HG03432 (cell line): ENCODE measurements around the gene DLEC1.
"Not testable (repeated sequence)": the region's sequence is repeated elsewhere in the genome, so short reads cannot be mapped to it uniquely, and the experiment has no call there.

Source experiments
- ATAC-seq: cut with Tn5 transposase; IDR thresholded peaks from one replicate; pipeline ENCODE4 v1.9.1; 2021; ENCODE audit warnings: mild to moderate bottlenecking, moderate library complexity; ENCODE audit not compliant: unreplicated experiment

Gene DLEC1

DNA sequence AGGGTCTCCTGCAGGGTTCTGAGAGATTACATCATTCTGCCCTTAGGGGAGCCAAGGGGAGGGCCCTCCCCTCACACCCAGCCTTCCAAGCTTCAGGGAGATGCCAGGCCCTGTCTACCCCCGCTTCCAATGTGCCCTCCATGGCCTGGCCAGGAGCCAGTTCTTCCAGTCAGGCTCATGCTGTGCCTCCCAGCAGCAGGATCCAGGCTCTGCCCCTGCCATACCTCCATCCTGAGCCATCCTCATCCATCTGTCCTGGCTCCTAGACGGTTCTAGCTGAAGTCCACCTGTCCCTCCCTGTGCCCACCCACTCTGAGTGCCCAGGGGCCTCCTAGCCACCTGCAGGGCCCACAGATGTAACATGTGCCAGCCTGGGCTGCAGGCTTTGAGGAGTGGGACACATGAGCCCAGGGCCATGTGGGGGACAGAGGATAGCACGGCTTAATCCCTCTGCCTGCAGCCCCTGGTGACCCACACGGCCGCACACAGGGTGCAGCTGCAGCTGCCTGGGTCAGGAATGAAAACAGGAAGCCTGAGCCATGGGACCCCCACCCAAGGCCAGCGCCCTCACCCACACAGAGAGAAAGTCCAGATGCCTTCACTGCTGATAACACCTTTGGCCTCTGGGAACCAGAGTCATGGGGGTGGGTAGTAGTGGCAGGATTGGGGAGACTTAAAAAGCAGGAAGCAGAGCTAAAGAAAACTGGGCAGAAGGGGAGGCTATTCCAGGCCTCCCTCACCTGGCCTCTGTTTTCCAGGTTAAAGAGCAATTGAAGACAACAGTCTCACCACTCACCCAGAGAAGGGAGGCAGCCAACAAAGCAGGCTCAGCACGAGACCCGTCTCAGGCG is 21.3 kb upstream of the DLEC1 start:
- no peak for ATAC-seq

DNA sequence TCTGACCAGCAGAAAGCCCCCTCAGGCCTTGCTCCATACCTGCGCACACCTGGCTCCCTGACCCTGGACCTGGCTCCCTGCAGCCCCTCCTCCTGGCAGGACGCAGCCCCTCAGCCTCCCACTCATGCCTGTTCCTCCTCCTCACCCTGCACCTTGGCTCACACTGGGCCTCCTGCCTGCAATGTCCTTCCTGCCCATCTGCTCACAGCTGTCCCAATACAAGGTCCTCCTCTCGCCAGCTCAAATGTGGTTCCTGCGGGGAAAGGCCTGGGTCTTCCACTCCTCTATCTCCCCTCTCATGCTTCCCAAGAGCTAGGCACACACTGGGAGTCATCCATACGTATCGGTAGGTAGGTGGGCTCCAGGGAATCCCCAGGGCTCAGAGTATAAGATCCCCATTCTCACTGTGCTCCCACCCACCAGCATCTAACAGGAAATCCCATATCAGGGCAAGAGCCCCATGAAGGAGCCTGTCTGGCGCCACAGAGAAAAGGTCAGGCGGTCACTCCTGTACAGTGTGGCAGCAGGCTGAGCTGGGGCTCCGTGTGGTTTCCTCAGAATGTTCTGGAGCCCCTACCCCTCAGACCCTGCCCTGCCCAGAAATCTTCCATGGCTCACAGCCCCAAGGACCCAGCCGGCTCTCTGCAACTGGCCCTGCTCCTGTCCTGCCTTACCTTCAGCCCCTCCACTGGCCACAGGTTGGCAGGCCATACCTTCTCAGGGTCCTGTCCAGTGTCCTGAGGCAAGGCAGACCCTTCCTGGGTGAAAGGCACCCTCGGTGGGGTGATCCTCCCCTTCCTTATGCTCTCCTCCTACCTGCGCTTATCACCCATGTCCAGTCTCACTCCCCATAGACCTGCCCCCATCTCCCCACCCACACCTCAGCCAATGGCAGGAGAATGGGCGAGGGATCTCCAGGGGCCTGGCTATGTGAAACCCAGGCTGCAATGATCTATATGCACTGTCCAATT is 20.4 kb upstream of the DLEC1 start:
- ATAC-seq, result no peak

GRCh38 chr3:38019658-38020341 is 19.2 kb upstream of the DLEC1 start:
- no peak for ATAC-seq

GRCh38 chr3:38020342-38020726 is 18.7 kb upstream of the DLEC1 start:
- ATAC-seq, result no peak

DNA sequence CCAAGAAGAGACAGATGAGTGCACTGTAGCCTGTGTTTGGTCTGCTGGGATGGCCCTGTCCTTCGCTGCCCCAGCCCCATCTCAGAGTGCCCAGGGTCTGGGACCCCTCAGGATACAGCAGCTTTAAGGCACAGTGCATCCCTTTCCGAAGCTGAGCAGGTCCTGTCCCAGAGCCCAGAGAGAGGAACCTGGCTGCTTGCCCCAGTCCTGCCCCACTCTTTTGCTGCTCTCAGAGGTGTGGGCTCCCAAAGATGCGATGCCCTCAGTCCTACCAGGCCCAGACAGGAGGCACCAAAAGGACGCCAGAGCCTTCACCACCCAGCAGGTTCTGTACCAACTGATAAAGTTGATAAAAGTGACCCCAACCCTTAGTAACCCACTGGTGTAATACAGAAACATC is 17.8 kb upstream of the DLEC1 start:
- ATAC-seq, result no peak

- no peak for ATAC-seq
Measured at GRCh38 chr3:38022301-38022700, 16.7 kb upstream of the DLEC1 start.

- ATAC-seq, result no peak
Measured at GRCh38 chr3:38022896-38023709, 15.9 kb upstream of the DLEC1 start.

DNA sequence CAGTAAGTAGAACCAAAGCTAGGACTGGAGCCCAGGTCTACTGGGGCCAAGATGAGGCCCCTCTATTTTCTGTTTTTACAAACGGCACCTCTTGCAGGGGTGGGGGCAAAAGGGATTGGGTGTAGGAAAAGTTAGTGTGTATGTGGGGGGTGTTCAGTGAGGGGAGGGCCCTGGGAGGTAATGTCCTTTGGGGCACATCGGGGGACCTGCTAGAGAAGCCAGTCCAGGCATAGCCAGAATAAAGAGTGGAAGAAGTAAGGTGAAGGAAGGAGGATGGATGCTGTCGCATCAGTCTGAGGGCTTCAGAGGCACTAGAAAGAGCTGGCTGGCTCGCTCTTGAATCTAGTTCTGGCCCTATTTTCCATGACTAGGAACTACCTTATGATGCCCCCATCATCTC is 12.2 kb upstream of the DLEC1 start:
- no peak for ATAC-seq

DNA sequence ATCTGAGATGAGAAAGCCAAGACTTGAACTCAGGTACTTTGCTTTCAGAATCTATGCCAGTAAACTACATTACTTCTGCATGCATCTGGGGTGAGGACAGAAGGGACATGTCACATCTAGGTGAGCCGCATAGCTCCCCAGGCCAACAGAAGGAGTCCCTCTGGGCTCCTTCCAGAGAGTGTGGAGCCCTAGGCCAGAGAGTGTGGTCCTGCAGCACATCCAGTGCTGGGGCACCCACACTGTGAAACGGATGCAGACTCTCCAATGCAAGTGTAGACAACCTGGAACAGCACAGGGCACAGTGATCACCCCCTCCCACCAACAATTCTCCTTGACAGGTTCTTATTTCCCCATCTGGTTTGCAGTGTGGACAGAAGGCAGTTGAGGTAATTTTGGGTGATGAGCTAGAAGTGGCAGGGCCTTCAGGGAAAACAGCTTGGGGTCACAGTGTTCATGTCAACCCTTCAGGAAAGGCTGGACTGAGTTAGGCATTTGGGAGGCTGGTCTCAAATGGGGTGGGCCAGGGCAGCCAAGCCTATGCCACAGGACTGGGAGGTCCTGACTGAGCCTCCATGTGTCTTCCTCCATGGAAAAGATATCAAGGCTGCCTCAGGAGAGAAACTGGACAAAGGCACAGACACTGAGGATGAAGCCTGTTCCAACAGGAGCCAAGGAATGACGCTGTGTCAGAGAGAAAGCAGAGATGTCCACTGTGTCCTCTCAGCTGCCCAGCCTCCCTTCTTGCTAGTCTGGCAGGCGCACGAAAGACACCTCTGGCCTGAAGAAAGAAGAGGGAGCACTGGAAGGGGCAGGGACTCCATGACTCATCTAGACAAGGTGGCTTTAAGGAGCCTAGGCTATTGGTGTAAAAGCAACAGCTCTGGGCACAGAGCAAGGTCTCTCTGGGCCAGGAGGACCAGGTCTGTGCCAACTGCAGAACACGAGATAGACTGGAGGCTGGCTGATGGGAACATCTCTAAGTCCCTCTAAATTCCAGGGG is 11.2 kb upstream of the DLEC1 start:
- ATAC-seq, result no peak

DNA sequence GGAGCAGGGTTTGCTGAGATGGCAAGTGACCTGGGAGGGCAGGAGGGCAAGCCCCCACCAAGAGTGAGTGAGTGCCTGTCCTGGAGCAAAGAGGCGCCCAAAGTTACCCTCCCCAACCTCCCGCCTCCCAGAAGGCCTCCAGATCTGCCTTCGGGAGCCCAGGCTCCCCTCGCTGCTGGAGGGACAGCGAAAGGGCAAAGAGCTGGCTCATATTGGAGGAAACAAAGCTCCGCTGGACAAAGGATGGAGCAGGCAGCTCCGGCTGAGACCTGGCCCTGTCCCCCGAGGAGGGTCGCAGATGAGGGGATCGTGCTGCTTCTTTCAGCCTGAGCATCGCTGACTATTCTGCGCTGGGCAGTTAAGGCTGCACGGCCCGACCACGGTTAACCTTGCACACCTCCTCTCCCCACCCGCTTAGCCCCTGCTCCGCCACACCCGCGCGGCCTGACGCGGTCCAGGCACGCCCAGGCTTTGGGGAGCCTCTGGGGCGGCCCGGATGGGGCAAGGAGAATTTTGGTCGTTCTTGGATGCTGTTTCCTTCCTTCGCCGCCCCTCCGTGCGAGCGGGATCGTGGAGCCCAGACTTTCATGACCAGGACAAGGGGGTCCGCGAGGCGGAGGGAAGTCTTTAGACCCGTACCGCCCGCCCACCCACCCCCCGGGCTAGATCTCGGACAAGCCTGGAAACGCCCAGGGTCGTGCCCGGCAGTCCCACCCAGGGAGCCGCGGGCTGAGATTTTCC is 10.2 kb upstream of the DLEC1 start:
- ATAC-seq, result no peak

GRCh38 chr3:38029400-38030125 is 9.4 kb upstream of the DLEC1 start, which contains the start of gene PLCD1:
Gene PLCD1, minus strand, starts transcription at chr3:38029642. Its CDS starts 103 bp downstream, at chr3:38029539.
- ATAC-seq, result no peak

DNA sequence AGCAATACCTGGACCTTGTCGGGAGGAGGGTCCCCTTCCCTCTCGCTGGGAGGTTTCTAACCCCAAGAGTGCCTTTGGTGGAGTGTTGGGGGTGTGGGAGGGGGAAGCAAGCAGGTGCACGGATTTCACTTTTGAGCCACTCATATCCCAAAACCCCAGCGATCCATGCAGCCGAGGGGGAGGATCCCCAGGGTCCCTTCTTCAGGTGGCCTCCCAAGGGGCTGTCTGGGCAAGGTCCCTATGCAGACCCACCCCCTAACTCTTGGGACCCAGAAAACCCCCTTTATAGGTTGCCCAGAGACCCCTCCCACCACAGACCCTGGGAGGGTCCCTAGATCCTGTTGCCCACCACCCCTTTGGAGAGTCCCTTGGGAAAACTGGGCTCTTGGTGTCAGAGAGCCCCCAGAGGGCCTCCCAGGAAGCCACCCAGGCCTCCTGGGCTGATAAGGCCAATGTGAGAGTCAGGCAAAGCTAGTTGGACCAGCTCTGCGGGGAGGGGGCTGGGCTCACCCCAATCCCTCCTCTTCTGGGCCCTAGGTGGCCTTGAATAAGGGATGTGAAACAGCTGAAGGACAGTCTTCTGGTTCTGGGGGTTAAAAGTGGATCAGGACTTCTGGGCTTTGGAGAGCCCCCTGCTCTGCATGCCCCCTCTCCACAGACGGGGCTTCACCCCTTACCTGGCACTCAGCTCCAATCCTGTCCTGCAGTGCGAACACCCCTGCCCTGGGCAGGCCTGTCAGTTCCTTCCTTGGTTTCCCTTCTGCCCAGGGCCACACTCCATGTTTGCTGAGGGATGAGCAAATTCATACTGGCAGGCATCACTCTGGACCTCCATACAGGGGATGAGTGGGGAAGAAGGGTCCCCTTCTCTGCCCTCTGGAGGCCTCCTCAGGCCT is 8.6 kb upstream of the DLEC1 start:
- ATAC-seq, result no peak

DNA sequence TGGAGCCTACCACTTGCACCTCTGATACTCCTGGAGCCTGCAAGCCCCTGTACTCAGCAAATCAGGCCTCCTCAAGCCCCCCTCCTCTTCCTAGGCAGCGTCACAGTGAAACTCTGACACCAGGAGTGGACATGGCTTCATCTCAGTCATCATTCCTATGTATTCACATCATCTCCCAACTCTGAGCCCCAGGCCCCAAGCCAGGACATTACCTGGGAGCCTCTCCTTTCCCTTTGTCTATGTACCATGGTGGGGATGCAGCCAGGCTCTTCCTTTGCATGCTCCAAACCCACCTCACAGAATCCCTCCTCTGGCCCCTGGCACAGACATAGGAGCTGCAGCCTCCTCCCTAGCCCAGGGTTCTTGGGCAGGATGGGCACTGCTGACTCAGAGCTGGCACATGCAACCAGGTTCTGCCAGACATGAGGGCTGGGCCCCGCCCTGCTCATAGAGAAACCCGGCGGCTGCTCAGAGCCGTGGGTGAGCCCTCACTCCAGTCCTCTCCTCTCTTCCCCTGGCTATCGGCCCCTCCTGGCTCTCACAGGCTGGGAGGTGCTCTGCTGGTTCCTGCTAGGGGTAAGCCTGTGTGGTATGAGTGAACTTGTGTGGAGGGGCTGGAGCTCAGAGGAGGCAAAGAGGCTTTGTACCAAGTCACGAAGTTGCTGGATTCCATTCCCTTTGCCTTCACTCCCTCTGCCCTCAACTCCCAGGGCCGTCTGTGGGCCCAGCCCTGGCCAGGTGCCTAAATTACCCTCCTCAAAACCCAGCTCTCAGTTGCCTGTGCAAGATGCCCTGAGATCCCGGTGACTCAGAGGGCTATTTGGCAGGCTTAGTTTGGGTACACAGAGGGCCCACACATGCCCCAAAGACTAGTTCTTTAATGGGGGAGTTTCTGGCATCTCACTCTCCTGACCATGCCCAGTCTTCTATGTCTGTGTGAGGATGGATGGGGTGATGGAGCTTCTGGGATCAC is 7.7 kb upstream of the DLEC1 start:
- ATAC-seq, result no peak

DNA sequence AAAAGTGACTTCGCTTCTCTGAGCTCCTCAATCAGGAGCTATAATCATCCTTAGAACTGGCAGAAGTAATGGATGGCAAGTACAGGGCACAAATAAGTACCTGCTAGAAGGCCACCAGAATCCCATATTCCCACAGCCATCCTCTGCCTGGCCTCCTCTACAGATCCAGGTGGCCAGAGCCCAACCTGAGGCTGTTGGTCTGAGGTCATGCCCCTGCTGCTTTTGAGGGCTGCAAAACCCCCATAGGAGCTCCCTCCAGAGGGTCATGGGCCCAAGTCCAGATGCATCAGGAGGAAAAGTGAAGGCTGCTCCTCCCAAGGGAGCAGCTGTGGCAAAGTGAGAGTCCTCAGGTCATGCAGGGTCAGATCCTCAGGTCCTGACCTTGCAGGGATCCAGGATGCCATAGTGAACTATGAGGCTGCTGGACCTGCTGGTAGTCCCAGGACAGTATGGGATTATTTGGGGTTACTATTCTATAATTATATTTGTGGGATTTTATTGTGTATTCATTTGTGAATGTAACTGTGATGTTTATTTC is 6.6 kb upstream of the DLEC1 start:
- no peak for ATAC-seq

- ATAC-seq, result not testable (repeated sequence)
Measured at GRCh38 chr3:38033586-38033985, 5.4 kb upstream of the DLEC1 start.
